ENCODE data around the gene CKAP2L. TPM values are rescaled to one million over a fixed set of nuclear protein-coding genes. Genes with fewer than 3 reads are reported as not detected.

CKAP2L gene
- total RNA-seq, 4 donors from 2014 or later = 1.7 to 9.1 (median 3.2) TPM

DNA sequence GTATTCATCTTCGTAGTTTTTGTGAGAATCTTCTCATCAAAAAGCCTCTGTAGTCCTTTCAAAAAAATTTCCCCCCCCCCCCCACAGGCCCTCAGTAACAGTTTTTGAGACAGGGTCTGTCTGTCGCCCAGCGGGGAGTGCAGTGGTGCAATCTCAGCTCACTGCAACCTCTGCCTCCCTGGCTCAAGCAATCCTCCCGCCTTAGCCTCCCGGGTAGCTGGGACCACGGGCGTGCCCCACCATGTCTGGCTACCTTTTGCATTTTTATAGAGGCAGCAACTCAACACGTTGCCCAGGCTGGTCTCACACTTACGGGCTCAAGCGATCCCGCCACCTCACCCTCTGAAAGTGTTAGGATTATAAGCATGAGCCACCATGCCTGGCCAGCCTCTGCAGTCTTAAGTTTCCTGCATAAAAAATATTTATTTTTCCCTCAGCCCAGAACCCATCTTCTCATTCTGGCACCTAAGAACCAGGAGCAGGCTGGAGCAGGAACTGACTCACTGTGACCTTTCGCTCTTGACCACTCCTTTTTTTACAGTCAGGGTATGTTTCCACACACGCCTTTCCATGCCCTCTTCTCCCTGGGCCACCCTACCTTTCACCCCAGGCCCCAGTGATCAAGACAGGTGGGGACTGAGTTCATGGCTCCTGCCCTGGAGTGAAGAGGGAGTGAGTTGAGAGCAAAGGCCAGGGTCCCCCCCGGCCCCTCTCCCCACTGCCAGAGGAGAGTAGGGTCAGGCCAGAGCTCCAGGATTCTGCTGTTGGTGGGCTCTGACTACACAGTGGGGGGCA, 76.1 kb downstream of the CKAP2L start:
- peaks cover 32% of the 10 kb centered on the region for H3K4me1 ChIP-seq
- 89% methylated on average over 14 of the region's 14 CpGs for WGBS
- H3K4me3 ChIP-seq = no peak overlapping the region
- peak in 1 of 2 donors; percentile 34 for DNase-seq (ENCODE audit: low spot score in 2 of 2)
- H3K36me3 ChIP-seq = no peaks in the 10 kb centered on the region
- no peak for TF ChIP-seq EP300 (IDR thresholded peaks at IDR 0.05)
- no peak for TF ChIP-seq POLR2AphosphoS5 (IDR thresholded peaks at IDR 0.05)
- no peak for TF ChIP-seq POLR2A (IDR thresholded peaks at IDR 0.05)
- TF ChIP-seq CTCF (IDR thresholded peaks at IDR 0.05) = no peak
- no peaks in the 10 kb centered on the region for H3K9me3 ChIP-seq
- no peaks in the 10 kb centered on the region for H3K27me3 ChIP-seq
- H3K27ac ChIP-seq = no peak overlapping the region

DNA sequence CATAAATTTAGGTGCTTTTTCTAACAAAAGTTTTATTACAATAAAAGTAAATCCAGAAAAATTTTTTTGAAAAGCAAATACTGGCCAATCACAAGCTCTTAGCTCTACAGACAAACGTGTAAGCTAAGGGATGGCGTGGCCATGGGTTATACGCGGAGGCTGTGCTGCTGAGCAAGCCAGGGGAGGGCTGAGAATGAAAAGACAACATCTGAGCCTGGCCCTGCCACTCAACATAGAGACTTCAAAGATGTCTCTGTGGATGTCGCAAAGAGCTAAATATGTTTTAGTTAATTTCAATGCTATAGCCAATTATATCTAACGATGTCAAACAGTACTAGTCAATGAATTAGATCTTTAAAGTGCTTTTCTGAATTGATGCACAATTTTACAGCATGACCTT, 76.9 kb downstream of the CKAP2L start:
- no peak for DNase-seq (ENCODE audit: low spot score in 2 of 2)
- H3K4me1 ChIP-seq = peaks cover 24% of the 10 kb centered on the region
- H3K9me3 ChIP-seq = no peaks in the 10 kb centered on the region
- 86% methylated on average over 6 of the region's 6 CpGs for WGBS
- TF ChIP-seq POLR2A (IDR thresholded peaks at IDR 0.05) (no peak), CTCF (IDR thresholded peaks at IDR 0.05) (no peak), EP300 (IDR thresholded peaks at IDR 0.05) (no peak), POLR2AphosphoS5 (IDR thresholded peaks at IDR 0.05) (no peak)
- H3K36me3 ChIP-seq = no peaks in the 10 kb centered on the region
- H3K27me3 ChIP-seq = no peaks in the 10 kb centered on the region
- H3K27ac ChIP-seq = no peak overlapping the region
- H3K4me3 ChIP-seq = no peak overlapping the region

Other genes starting within 250 kb of the CKAP2L start
- gene POLR1B, start 222.1 kb downstream of the CKAP2L start, total RNA-seq = 10 to 100 TPM; 21.9 to 27.9 (median 27.4) TPM
- 10 to 100 TPM; 11.7 to 23.2 (median 16.1) TPM for gene CHCHD5, start 180.0 kb downstream of the CKAP2L start, total RNA-seq
- 10 to 100 TPM; 19.2 to 50.6 (median 34.5) TPM for gene SLC20A1, start 118.7 kb downstream of the CKAP2L start, total RNA-seq
- 1 to 10 TPM in 1 of 4 donors, not detected in 3; 4.2 TPM for gene NT5DC4, start 43.6 kb downstream of the CKAP2L start, total RNA-seq
- 1 to 10 TPM in 1 of 4 donors, under 1 TPM in 2, not detected in 1; 0.49 to 1.1 (median 0.76) TPM for gene IL1A, start 19.9 kb upstream of the CKAP2L start, total RNA-seq
- gene IL1B, start 72.2 kb upstream of the CKAP2L start, total RNA-seq = 1 to 10 TPM in 1 of 4 donors, not detected in 3; 1.2 TPM
- 100 to 1,000 TPM in 3 of 4 donors, 1 to 10 TPM in 1; 7.2 to 133 (median 124) TPM for gene IL37, start 146.6 kb upstream of the CKAP2L start, total RNA-seq
- 10 to 100 TPM; 13.4 to 28.8 (median 17.1) TPM for gene IL36G, start 213.4 kb upstream of the CKAP2L start, total RNA-seq
- gene IL36A, start 240.8 kb upstream of the CKAP2L start, total RNA-seq = not detected

All from suprapubic skin (tissue), 4 donors.